NCI-H1092 (cell line): ENCODE data around the gene LCK.

ENCODE experiments used
- DNase-seq: peaks from one replicate; lab custom pipeline; 2025; lab: John Stamatoyannopoulos, UW

LCK gene

GRCh38 chr1:32327204-32327603 is 76.1 kb downstream of the LCK start:
- no peak for DNase-seq

- DNase-seq: no peak
These were observed 78.9 kb downstream of the LCK start for GRCh38 chr1:32329931-32330466.

GRCh38 chr1:32330558-32331151 is 79.6 kb downstream of the LCK start:
- no peak for DNase-seq

- DNase-seq: no peak
These were observed 80.5 kb downstream of the LCK start for GRCh38 chr1:32331549-32331948.

- DNase-seq: no peak
These were observed 81.4 kb downstream of the LCK start for GRCh38 chr1:32332290-32333079.

- no peak for DNase-seq
These were observed 82.3 kb downstream of the LCK start for GRCh38 chr1:32333251-32333963.

- DNase-seq: no peak
These were observed 83.3 kb downstream of the LCK start for GRCh38 chr1:32334274-32334861.

- peak; percentile 68 for DNase-seq
These were observed 83.9 kb downstream of the LCK start for GRCh38 chr1:32334864-32335534.

- no peak for DNase-seq
These were observed 84.4 kb downstream of the LCK start for GRCh38 chr1:32335535-32335789.
